GM21360 (cell line): ENCODE measurements around the gene MYO1D.

Source experiments
- ATAC-seq: cut with Tn5 transposase; IDR thresholded peaks from one replicate; pipeline ENCODE4 v1.9.1; 2021; ENCODE audit warnings: mild to moderate bottlenecking, moderate library complexity; ENCODE audit not compliant: unreplicated experiment

The MYO1D gene

GRCh38 chr17:32444301-32445073, 432.4 kb downstream of the MYO1D start, which contains the start of gene PSMD11:
TSS of gene PSMD11 (plus strand) at chr17:32444510. CDS start at chr17:32444524, 14 bp downstream.
- peak; percentile 92 for ATAC-seq

- no peak for ATAC-seq
Measured at GRCh38 chr17:32443827-32444300, 433.1 kb downstream of the MYO1D start.
